ENCODE measurements around the gene KLHDC8A. TPM values are rescaled to one million over a fixed set of nuclear protein-coding genes. Genes with fewer than 3 reads are reported as not detected.

The KLHDC8A gene
- total RNA-seq, 1 experiment from 2014 or later = 0.49 TPM

DNA sequence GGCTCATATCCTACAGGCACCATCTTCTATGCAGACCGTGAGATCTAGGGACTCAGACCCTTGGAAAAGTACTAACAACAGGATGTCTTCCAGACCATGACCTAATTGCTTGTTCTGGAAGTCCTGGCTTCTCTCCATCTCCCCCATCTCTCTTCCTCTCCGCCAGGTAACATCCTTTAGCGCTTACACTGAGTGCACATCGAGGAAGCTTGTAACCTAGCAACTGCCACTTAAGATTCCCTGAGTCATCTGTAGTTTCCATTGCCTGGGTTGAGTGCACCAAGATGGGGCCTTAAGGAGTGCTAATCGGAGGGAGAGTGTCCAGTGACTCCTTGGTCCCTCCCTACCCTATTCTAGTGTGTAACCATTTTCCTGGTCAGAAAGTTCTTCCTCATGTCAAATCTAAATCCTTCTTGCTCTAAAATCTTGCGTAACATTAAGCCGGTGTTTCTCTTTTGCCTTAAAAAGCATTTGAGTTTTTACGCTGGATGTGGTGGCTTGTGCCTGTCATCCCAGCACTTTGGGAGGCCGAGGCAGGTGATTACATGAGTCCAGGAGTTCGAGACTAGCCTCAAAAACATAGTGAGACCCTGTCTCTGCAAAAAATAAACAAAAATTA, 9.7 kb downstream of the KLHDC8A start:
- intact Hi-C loops (cut with micrococcal nuclease) = no loop called here
- Histone ChIP-seq H4K20me1 (ENCODE audit: insufficient read depth) (no peaks in the 10 kb centered on the region), H3K27ac (ENCODE audit: low read depth, low read length) (no peak overlapping the region), H3K9me2 (ENCODE audit: insufficient read depth) (no peaks in the 10 kb centered on the region), H3K4me1 (ENCODE audit: control insufficient read depth in 1 of 2, insufficient read depth in 2 of 2, low read length in 2 of 2) (peaks cover under 1 to 13% of the 10 kb centered on the region in 2 experiments; a peak in 3 of 4 replicates), H3K4me3 (replicated peaks in 1 of 2; ENCODE audit: low read depth in 1 of 2, low read length in 2 of 2) (no peak overlapping the region), H3K36me3 (ENCODE audit: control insufficient read depth in 1 of 2, insufficient read depth in 2 of 2, low read length in 2 of 2) (no peaks in the 10 kb centered on the region), H3K79me2 (ENCODE audit: insufficient read depth, low read length) (no peaks in the 10 kb centered on the region), H3K27me3 (ENCODE audit: insufficient read depth, low read length) (no peaks in the 10 kb centered on the region), H3K4me2 (ENCODE audit: low read length) (no peak overlapping the region), H2AFZ (ENCODE audit: low read depth, low read length, poor library complexity, severe bottlenecking) (no peak overlapping the region), H3K9ac (ENCODE audit: low read length) (no peak overlapping the region), H3K9me3 (ENCODE audit: control insufficient read depth in 1 of 2, insufficient read depth in 1 of 2, low read depth in 1 of 2, low read length in 2 of 2) (no peaks in the 10 kb centered on the region)
- no TSS peak for BruUV-seq (replicated peaks)
- TF ChIP-seq ZNF274 (IDR thresholded peaks at IDR 0.05; ENCODE audit: low read depth, low read length) = no peak
- TF ChIP-seq EZH2phosphoT487 (IDR thresholded peaks at IDR 0.05; ENCODE audit: borderline replicate concordance) = no peak
- TF ChIP-seq REST (IDR thresholded peaks at IDR 0.05; ENCODE audit: low read depth) = no peak
- no peak for TF ChIP-seq POLR2A (IDR thresholded peaks at IDR 0.05; ENCODE audit: borderline replicate concordance, extremely low read depth, insufficient read depth, insufficient read length)
- TF ChIP-seq, protein P1, sequence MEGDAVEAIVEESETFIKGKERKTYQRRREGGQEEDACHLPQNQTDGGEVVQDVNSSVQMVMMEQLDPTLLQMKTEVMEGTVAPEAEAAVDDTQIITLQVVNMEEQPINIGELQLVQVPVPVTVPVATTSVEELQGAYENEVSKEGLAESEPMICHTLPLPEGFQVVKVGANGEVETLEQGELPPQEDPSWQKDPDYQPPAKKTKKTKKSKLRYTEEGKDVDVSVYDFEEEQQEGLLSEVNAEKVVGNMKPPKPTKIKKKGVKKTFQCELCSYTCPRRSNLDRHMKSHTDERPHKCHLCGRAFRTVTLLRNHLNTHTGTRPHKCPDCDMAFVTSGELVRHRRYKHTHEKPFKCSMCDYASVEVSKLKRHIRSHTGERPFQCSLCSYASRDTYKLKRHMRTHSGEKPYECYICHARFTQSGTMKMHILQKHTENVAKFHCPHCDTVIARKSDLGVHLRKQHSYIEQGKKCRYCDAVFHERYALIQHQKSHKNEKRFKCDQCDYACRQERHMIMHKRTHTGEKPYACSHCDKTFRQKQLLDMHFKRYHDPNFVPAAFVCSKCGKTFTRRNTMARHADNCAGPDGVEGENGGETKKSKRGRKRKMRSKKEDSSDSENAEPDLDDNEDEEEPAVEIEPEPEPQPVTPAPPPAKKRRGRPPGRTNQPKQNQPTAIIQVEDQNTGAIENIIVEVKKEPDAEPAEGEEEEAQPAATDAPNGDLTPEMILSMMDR (IDR thresholded peaks at IDR 0.05 in 2 of 3, conservative IDR thresholded peaks at IDR 0.05 in 1 of 3; ENCODE audit: borderline replicate concordance in 1 of 3, insufficient read depth in 1 of 3, low read depth in 2 of 3, low read length in 2 of 3) = no peak
- TF ChIP-seq RAD21 (IDR thresholded peaks at IDR 0.05; ENCODE audit: low read depth) = no peak
- TF ChIP-seq, protein P2, sequence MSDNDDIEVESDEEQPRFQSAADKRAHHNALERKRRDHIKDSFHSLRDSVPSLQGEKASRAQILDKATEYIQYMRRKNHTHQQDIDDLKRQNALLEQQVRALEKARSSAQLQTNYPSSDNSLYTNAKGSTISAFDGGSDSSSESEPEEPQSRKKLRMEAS (IDR thresholded peaks at IDR 0.05) = no peak
- ChIA-PET RAD21 (ENCODE audit: low non-redundant PET in 1 of 2, low total read pairs in 2 of 2, uncharacterized antibody in 2 of 2, unreplicated experiment in 2 of 2) (no interaction called here), POLR2A (no interaction called here), CTCF (interaction anchor here (1.0 kb wide), 1 partner anchor 91 kb away, joined by 3 read pairs; no protein-coding TSS in a partner anchor)
- DNase-seq (ENCODE audit: low read depth, low spot score) (no peak), ATAC-seq (no peak)
